MCF 10A (cell line): ENCODE data around the gene OR8B4. TPM values are rescaled to one million over a fixed set of nuclear protein-coding genes. Genes with fewer than 3 reads are reported as not detected.
"Not testable (repeated sequence)": the region's sequence is repeated elsewhere in the genome, so short reads cannot be mapped to it uniquely, and the experiment has no call there.

ENCODE experiments used
- BruUV-seq: library from RNA; stranded (reverse); fragments of 400-500 nt; replicated peaks from 2 replicates; lab custom pipeline; 2021; lab: Mats Ljungman, UMichigan
- CTCF ChIA-PET: fragments of 300-600 bp; sonication (Branson Sonifier 250); formaldehyde crosslinking; extraction: SDS; loops from one replicate; lab custom pipeline; 2021; ENCODE audit warnings: antibody characterized with exemption, inconsistent platforms; lab: Yijun Ruan, JAX
- POLR2A ChIA-PET: fragments of 300-600, 350-650 bp; sonication (Branson Sonifier 250); formaldehyde crosslinking; extraction: SDS; loops from one replicate; lab custom pipeline; 2020; ENCODE audit warnings: antibody characterized with exemption, inconsistent platforms; lab: Yijun Ruan, JAX
- DNase-seq: peaks from one replicate; pipeline ENCODE4 v3.0.0-alpha.2; 2018; ENCODE audit not compliant: unreplicated experiment
- H3K27ac Mint-ChIP-seq: one replicate; pipeline ENCODE4 v1.8.0; 2022; ENCODE audit warnings: mild to moderate bottlenecking, low read depth, mixed read lengths; ENCODE audit not compliant: unreplicated experiment
- H3K27me3 Mint-ChIP-seq: one replicate; pipeline ENCODE4 v1.8.0; 2022; ENCODE audit warnings: mixed read lengths; ENCODE audit not compliant: insufficient read depth, unreplicated experiment
- H3K36me3 Mint-ChIP-seq: one replicate; pipeline ENCODE4 v1.8.0; 2022; ENCODE audit warnings: mild to moderate bottlenecking, moderate library complexity, mixed read lengths; ENCODE audit not compliant: insufficient read depth, unreplicated experiment
- H3K4me1 Mint-ChIP-seq: one replicate; pipeline ENCODE4 v1.8.0; 2022; ENCODE audit warnings: mixed read lengths; ENCODE audit not compliant: insufficient read depth, unreplicated experiment
- H3K4me3 Mint-ChIP-seq: one replicate; pipeline ENCODE4 v1.8.0; 2022; ENCODE audit warnings: mild to moderate bottlenecking, moderate library complexity, mixed read lengths; ENCODE audit not compliant: unreplicated experiment
- H3K9me3 Mint-ChIP-seq: one replicate; pipeline ENCODE4 v1.8.0; 2022; ENCODE audit warnings: mixed read lengths; ENCODE audit not compliant: unreplicated experiment
- intact Hi-C: fragments of 100-400 bp; cut with micrococcal nuclease; formaldehyde crosslinking; loops from 2 replicates; pipeline ENCODE4 v1.14.1; 2022
- total RNA-seq: library from RNA; stranded (reverse); gene quantifications from 2 replicates; pipeline ENCODE4 v1.2.3, GENCODE V29; 2022
- TF ChIP-seq, protein P1 (sequence below): fragments of 200-600 bp; IDR thresholded peaks from one replicate; pipeline ENCODE4 v1.8.0; 2022; ENCODE audit warnings: antibody characterized with exemption, mild to moderate bottlenecking; ENCODE audit not compliant: unreplicated experiment

Gene OR8B4
- total RNA-seq, 1 experiment from 2014 or later = not detected

DNA sequence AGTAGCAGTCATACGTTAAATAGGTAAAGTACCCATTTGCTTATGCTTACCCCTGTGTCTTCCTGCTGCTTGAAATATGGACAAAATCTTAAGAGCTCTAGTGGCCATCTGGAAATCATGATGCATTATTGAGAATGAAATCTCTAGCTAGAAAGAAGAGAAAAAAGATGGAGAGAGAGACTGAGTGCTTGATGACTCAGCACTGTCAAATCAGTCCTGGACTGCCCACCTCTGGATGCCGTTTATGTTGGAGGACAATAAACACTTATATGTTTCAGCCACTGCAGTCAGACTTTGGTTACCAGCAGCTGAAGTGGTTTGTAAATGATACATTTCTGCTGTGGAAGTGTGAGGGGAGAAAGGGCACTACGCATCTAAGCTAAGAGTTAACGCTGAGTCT lies 3.6 kb downstream of the OR8B4 start:
- H3K36me3 Mint-ChIP-seq = no peaks in the 10 kb centered on the region
- H3K4me3 Mint-ChIP-seq = no peak overlapping the region
- intact Hi-C loops = no loop called here
- peaks cover 75% of the 10 kb centered on the region for H3K27me3 Mint-ChIP-seq
- no peaks in the 10 kb centered on the region for H3K4me1 Mint-ChIP-seq
- BruUV-seq = no TSS peak
- CTCF ChIA-PET = interaction anchor here (1.1 to 1.3 kb wide), 2 partner anchors 9 to 19 kb away, joined by 4 to 5 read pairs; no protein-coding TSS in a partner anchor
- TF ChIP-seq, protein P1, sequence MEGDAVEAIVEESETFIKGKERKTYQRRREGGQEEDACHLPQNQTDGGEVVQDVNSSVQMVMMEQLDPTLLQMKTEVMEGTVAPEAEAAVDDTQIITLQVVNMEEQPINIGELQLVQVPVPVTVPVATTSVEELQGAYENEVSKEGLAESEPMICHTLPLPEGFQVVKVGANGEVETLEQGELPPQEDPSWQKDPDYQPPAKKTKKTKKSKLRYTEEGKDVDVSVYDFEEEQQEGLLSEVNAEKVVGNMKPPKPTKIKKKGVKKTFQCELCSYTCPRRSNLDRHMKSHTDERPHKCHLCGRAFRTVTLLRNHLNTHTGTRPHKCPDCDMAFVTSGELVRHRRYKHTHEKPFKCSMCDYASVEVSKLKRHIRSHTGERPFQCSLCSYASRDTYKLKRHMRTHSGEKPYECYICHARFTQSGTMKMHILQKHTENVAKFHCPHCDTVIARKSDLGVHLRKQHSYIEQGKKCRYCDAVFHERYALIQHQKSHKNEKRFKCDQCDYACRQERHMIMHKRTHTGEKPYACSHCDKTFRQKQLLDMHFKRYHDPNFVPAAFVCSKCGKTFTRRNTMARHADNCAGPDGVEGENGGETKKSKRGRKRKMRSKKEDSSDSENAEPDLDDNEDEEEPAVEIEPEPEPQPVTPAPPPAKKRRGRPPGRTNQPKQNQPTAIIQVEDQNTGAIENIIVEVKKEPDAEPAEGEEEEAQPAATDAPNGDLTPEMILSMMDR = no peak
- POLR2A ChIA-PET = no interaction called here
- H3K27ac Mint-ChIP-seq = no peak overlapping the region
- no peak for DNase-seq
- no peaks in the 10 kb centered on the region for H3K9me3 Mint-ChIP-seq

GRCh38 chr11:124415356-124415923 lies 9.2 kb downstream of the OR8B4 start:
- TF ChIP-seq, protein P1 = peak; percentile 67
- H3K27me3 Mint-ChIP-seq = peaks cover 63% of the 10 kb centered on the region
- BruUV-seq = no TSS peak
- no peak overlapping the region for H3K4me3 Mint-ChIP-seq
- ChIA-PET POLR2A (no interaction called here), CTCF (interaction anchor here (0.6 to 8.2 kb wide), 23 partner anchors 9 to 1435 kb away, joined by 3 to 87 read pairs (median 4); partner anchors contain the start of gene OR8B4)
- H3K36me3 Mint-ChIP-seq = no peaks in the 10 kb centered on the region
- H3K4me1 Mint-ChIP-seq = no peaks in the 10 kb centered on the region
- intact Hi-C loops = loop anchor here (1.0 kb wide), 1 partner anchor 171 kb away; no protein-coding TSS in a partner anchor
- DNase-seq = peak; percentile 39
- no peak overlapping the region for H3K27ac Mint-ChIP-seq
- H3K9me3 Mint-ChIP-seq = no peaks in the 10 kb centered on the region

DNA sequence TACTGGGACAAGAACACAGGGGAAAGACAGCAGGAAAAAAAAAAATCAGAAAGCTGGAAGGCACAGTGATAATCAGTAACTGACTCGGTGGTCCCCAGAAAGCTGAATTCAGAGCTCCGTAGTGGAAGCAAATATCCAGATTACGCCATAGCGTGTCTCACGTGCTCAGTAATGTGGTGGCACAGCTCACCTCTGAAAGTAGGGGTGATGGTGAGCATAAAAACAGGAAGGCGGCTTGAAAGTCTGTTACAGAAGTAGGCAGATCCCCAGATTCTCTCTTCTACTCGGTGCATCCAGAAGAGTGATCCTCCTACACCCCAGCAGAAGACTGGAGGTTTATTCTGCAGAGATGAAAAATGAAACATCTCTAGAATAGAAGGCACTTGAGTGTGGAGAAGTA lies 14.8 kb downstream of the OR8B4 start:
- ChIA-PET POLR2A (no interaction called here), CTCF (interaction anchor here (0.8 kb wide), 1 partner anchor 176 kb away, joined by 3 read pairs; no protein-coding TSS in a partner anchor)
- Mint-ChIP-seq H3K27ac (no peak overlapping the region), H3K27me3 (peaks cover 86% of the 10 kb centered on the region), H3K4me1 (no peaks in the 10 kb centered on the region), H3K36me3 (no peaks in the 10 kb centered on the region), H3K9me3 (no peaks in the 10 kb centered on the region), H3K4me3 (no peak overlapping the region)
- DNase-seq = no peak
- TF ChIP-seq, protein P1 = no peak
- intact Hi-C loops = loop anchor here (10.0 kb wide), 1 partner anchor 425 kb away; no protein-coding TSS in a partner anchor
- no TSS peak for BruUV-seq

GRCh38 chr11:124405581-124405980 lies 19.1 kb downstream of the OR8B4 start:
- POLR2A ChIA-PET = no interaction called here
- H3K4me3 Mint-ChIP-seq = no peak overlapping the region
- CTCF ChIA-PET = interaction anchor here (0.7 kb wide), 1 partner anchor 188 kb away, joined by 3 read pairs; no protein-coding TSS in a partner anchor
- H3K27me3 Mint-ChIP-seq = peaks cover 64% of the 10 kb centered on the region
- no TSS peak for BruUV-seq
- TF ChIP-seq, protein P1 = no peak
- intact Hi-C loops = loop anchor here (10.0 kb wide), 1 partner anchor 429 kb away; no protein-coding TSS in a partner anchor
- no peaks in the 10 kb centered on the region for H3K9me3 Mint-ChIP-seq
- H3K4me1 Mint-ChIP-seq = no peaks in the 10 kb centered on the region
- no peaks in the 10 kb centered on the region for H3K36me3 Mint-ChIP-seq
- DNase-seq = no peak
- H3K27ac Mint-ChIP-seq = no peak overlapping the region

DNA sequence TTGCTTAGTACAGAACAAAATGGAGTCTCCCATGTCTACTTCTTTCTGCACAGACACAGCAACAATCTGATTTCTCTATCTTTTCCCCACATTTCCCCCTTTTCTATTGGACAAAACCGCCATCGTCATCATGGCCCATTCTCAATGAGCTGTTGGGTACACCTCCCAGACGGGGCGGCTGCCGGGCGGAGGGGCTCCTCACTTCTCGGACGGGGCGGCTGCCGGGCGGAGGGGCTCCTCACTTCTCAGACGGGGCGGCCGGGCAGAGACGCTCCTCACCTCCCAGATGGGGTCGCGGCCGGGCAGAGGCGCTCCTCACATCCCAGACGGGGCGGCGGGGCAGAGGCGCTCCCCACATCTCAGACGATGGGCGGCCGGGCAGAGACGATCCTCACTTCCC lies 21.5 kb downstream of the OR8B4 start:
- intact Hi-C loops = loop anchor here (5.0 to 10.0 kb wide), 2 partner anchors 331 to 432 kb away; no protein-coding TSS in a partner anchor
- not testable (repeated sequence) for H3K27ac Mint-ChIP-seq, H3K9me3 Mint-ChIP-seq, H3K36me3 Mint-ChIP-seq, H3K4me3 Mint-ChIP-seq, BruUV-seq, DNase-seq, H3K4me1 Mint-ChIP-seq
- H3K27me3 Mint-ChIP-seq = peaks cover 40% of the 10 kb centered on the region
- CTCF ChIA-PET = interaction anchor here (0.6 to 3.1 kb wide), 13 partner anchors 8 to 397 kb away, joined by 3 to 20 read pairs (median 4); partner anchors contain the start of gene MSANTD2
- POLR2A ChIA-PET = interaction anchor here (0.6 kb wide), 1 partner anchor 167 kb away, joined by 3 read pairs; the partner anchor contains the start of gene OR8A1
